22Rv1 (cell line): Measurements from ENCODE around the gene TPM4.

Experiments
- H3K27ac ChIP-seq: fragments of 450-650 bp; 2 replicates; pipeline ENCODE4 v1.5.1; 2017
- CTCF ChIP-seq: fragments of 450-650 bp; IDR thresholded peaks from 2 replicates; pipeline ENCODE4 v1.5.1; 2017; ENCODE audit warnings: mild to moderate bottlenecking
- ZFX ChIP-seq: fragments of 450-650 bp; IDR thresholded peaks from 2 replicates; pipeline ENCODE4 v1.6.1; 2017; ENCODE audit warnings: antibody characterized with exemption, borderline replicate concordance

TPM4 gene

GRCh38 chr19:16073988-16074387, 2.3 kb upstream of the TPM4 start:
- no peak overlapping the region for H3K27ac ChIP-seq
- no peak for TF ChIP-seq ZFX
- TF ChIP-seq CTCF: no peak

GRCh38 chr19:16074488-16075365, 1.6 kb upstream of the TPM4 start:
- no peak overlapping the region for H3K27ac ChIP-seq
- no peak for TF ChIP-seq CTCF
- TF ChIP-seq ZFX: no peak

GRCh38 chr19:16075430-16076153, 703 bp upstream of the TPM4 start:
- H3K27ac ChIP-seq: peak overlapping the region; percentile 78
- TF ChIP-seq CTCF: no peak
- TF ChIP-seq ZFX: no peak

DNA sequence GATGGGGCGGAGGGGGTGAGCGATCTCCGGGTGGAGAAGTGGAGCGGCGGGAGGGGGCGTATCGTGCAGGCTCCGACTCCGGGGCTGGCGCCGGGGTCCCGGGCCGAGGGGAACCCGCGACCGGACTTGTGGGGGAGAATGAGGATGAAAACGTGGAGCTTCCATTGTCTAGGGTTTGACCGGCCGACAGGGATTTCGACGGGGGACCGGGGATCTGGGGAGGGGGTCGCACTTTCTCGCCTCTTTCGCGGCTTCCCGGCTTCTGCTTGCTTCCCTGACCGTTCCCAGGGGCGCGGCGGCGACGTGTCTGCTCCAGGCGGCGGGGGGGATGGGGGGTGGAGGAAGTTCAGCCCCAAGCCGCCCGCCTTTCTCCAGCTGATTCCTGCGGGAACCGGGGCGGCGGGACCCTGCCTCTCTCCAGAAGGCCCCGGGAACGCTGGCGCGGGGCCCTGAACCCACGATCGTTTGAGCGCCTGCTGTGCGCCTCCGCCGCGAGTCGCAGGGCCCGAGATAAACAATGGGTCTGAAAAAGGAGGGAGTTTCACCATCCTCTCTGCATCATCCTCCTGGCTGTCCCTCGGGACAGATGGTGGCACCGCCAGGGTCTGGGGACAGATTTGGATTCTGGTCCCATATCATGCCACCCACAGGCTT, 790 bp downstream of the TPM4 start:
- peak overlapping the region; percentile 78 for H3K27ac ChIP-seq
- TF ChIP-seq CTCF (no peak), ZFX (no peak)

DNA sequence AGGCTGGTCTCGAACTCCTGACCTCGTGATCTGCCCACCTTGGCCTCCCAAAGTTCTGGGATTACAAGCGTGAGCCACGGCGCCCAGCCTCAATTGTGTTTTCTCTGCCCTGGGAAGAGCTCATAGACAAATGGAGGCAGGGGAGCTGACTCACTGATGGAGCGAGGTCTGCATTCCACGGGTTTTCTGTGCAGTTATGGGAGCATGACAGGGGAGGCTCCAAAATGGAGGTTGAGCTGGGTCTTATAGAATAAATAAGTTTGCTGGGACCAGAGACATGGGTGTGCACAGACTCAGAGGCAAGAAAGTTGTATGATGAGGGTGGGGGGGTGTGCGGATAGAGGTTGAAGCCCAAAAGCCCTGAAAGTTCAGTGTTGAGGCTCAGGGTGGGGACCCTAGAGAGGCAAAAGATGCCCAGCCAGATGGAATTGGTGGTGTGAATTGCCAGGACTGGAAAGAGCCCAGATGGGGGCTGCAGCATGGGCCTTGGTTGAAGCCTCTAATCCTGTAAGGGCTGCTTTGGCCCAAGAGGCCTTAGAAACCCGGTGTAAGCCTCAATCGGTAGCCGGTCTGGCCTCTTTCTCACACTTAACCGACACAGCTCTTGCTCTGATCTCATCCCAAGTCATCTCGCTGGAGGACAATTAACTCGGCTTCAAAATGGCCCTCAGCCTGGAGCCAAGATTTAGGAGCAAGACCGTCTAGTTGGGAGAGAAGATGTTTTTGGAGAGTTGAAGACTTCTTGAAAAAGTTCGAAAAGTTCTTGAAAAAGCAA, 1.9 kb downstream of the TPM4 start:
- TF ChIP-seq CTCF (no peak), ZFX (no peak)
- H3K27ac ChIP-seq: peak overlapping the region; percentile 78

- TF ChIP-seq CTCF: no peak
- peak overlapping the region; percentile 78 for H3K27ac ChIP-seq
These were observed 2.7 kb downstream of the TPM4 start for GRCh38 chr19:16078759-16079707.
